Limb (tissue), 2 donors: Measurements from ENCODE around the gene IMPDH2.
A peak's percentile ranks its signal among the peaks of the same experiment; 100 is the strongest.
"Not testable (repeated sequence)": the region's sequence is repeated elsewhere in the genome, so short reads cannot be mapped to it uniquely, and the experiment has no call there.

Experiments
- DNase-seq, 2 donors: peaks; one replicate each; pipeline ENCODE4 v3.0.0-alpha.2; 2016; ENCODE audit errors: extremely low spot score in 2 of 2

The IMPDH2 gene

DNA sequence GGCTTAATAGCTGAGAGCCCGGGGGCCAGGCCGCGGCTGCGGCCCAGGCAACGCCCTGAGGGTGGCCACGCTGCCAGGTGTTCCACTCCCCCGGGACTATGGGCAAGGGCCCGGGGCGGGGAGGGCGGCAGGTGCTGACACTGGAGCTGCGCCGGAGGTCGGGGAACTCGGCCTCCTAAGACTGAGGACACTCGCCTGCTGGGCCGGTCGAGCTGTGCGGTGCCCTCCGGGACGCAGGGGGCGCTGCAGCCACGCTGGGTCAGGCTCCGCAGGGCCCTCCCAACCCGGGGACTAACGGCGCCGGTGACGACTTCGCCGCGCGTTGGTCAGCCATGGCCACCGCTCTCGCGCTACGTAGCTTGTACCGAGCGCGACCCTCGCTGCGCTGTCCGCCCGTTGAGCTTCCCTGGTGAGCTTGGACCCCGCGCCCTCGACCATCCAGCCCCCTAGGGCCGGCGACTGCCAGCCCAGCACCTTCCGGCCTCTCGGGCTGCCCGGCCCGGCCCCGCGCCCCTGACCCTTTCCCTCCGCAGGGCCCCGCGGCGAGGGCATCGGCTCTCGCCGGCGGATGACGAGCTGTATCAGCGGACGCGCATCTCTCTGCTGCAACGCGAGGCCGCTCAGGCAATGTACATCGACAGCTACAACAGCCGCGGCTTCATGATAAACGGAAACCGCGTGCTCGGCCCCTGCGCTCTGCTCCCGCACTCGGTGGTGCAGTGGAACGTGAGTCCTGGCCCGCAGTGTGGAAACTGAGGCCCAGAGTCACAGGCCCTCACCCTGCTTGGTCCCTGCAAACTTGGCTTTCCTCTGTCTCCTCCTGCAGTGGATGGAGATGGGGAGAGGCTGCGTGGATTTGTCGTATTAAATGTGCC lies 7.1 kb downstream of the IMPDH2 start, which contains the start of gene NDUFAF3:
Gene NDUFAF3 (plus strand): TSS at position 309 of the 875 bp plus-strand sequence. CDS start 24 bp downstream, at position 333.
- DNase-seq: peak; percentile 86 to 97

DNA sequence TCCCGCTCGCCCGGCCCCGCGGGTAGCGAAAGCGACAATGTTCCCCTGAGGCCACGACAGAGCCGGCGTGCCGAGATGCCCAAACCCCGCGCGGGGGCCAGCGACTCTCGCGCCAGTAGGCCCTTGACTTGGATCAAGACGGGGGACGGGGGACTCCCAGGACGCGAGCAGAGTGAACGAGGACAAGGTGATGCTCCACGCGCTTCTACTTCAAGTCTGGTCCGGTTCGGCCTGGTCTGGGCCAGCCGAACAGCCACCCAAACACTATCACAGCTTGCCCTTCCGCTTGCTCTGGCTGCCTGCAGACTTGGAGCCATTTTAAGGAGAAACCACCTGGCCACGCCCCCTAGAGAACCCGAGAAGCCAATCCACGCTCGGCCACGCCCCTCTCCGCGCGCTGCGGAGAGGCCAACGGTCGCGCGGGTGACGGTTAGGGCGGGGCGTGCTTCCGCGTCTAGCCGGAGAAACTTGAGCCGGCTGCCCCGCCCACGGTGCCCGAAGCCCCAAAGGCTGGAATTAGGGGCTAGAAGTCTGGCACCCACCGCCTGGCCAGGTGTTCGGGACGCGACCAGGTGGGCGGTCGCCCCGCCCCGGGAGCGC lies 7.9 kb downstream of the IMPDH2 start:
- peak; percentile 97 to 99 for DNase-seq

DNA sequence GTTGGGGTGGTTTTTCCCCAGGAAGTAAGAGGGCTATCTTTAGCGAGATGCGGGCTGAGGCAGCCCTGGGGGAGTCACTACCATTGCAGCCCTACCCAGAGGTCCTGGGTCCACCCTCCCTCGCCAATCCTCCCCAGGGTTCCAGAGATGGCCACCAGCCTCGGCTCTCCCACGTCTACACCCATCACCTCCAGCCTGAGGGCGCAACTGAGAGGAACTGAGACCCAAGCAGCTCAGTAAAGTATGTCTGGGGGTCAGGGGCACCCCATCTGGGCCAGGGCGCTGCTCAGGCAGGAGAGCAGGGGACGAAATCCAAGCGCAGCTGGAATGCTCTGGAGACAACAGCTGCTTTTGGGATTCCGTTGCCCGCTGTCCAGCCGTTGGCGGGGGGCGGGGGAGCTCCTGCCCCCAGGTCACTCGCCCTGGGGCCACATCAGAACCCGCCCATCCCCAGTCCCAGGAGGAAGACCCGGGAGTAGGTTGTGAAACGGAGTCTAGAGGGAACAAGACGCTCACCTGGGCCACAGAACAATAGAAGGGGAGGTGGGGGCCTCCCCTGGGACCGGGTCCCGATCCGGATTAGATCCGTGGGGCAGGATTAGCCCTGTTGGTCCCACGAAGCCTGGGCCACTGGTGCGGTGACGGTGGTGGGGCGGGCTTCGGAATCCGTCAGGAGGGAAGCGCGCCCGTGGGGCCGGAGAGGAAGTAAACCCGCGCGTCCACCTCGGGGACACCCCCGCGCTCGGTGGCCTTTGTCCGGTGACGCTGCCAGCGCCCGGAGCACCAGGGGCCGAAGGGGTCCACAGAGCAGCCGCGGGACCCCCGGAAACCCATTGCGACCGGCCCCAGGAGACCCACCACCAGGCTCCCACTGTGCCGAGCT lies 8.6 kb downstream of the IMPDH2 start:
- peak in 1 of 2 donors; percentile 64 for DNase-seq

DNA sequence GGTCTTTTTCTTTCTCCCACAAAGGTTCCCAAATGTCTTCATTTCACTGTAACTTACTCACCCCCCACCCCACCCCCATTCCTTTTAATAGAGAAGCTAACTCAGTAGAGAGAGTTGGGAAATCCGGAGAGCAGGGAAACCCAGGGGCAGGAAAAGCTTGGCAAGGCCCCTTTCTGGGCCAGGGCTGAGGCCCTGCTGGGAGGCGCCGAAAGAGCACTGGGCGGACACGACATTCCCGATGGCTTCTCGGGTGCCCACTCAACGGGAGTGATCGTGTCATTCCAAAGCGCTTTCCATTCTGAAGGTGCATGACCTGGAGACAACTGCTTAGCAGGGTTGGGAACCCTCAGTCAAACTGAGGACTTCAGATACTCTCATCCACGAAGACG lies 9.3 kb downstream of the IMPDH2 start:
- no peak for DNase-seq

DNA sequence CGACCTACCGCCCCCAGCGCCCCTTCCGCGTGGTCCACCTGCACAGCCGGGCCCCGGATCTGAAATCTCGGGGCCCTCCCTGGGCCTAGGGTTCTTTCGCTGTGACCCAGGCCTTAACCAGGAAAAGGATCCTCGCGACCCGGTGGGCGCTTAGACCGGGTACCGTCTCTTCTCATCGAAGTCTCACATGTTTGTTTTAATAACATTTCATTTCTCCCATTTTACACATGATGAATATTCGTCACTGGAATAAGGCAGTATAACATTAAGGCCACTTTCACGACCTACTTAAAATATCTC lies 10.5 kb downstream of the IMPDH2 start:
- no peak for DNase-seq

DNA sequence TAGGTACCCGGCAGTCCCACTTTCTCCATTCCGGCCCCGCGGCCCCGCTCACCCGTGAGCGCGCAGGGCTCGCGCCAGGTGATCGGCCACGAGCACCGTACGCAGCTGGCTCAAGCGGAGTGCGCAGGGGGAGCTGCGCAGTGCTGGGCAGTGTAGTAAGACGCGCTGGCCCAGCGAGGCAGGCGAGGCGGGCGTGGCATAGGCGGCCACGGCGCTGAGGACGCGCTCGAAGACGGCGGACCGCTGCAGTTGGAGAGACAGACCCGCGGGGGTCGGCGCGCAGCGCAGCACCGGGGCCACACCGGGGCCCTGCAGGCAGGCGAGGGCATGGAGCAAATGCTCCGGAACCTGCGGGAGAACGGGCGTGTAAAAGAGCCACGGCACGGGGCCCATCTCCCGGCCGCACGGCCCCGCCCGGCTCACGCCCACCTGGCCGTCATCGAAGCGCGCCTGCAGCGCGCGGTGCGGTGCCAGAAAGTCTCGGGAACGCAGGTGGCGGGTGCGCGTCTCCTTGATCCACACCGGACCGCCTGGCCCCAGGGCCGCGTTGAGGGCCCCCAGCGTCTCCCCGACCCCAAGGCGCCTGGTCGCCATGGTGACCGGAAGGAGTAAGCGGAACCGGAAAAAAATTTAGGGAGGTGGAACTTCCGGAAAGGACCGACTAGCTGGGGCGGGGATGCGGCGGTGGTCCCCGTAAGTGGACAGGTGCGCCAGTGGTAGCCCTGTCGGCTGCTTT lies 11.1 kb downstream of the IMPDH2 start, which contains the start of gene DALRD3:
Gene DALRD3 (minus strand): TSS at position 610 of the 736 bp plus-strand sequence. CDS start 16 bp downstream, at position 594.
- DNase-seq: peak; percentile 58 to 79

DNA sequence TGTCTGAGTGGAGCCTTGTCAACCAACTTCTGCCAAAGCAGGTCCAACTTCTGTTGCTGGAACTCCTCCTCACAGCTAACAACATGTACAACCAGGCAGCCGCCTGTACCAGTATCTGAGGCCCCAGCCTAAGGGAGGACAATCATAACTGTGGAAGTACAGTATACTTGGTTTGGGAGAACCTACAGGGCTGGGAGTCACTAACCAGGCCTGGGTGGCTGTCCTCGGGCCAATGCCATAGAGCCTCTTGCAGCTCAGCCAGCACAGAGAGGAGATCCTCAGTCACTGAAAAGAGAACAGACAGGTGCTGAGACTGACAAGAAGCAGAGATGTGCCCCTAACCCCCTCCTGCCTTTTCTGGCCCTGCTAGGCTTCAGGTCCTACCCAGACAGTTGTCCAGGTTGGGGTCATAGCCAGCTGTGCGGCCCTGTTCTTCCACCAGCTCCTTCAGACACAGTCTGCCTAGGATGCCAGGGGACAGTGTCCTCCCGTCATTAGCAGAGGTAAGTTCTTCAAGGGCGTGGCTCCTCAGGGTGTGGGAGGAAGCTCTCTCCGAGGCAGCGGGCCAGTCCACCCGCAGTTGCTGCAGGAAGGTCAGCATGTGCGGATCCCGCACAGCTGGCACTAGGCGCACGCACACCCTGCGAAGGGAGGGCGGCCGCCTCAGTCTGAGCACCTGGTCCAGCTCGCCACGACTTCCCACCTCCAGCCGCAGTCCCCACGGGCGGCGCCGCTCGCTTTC lies 11.8 kb downstream of the IMPDH2 start:
- DNase-seq: no peak

DNA sequence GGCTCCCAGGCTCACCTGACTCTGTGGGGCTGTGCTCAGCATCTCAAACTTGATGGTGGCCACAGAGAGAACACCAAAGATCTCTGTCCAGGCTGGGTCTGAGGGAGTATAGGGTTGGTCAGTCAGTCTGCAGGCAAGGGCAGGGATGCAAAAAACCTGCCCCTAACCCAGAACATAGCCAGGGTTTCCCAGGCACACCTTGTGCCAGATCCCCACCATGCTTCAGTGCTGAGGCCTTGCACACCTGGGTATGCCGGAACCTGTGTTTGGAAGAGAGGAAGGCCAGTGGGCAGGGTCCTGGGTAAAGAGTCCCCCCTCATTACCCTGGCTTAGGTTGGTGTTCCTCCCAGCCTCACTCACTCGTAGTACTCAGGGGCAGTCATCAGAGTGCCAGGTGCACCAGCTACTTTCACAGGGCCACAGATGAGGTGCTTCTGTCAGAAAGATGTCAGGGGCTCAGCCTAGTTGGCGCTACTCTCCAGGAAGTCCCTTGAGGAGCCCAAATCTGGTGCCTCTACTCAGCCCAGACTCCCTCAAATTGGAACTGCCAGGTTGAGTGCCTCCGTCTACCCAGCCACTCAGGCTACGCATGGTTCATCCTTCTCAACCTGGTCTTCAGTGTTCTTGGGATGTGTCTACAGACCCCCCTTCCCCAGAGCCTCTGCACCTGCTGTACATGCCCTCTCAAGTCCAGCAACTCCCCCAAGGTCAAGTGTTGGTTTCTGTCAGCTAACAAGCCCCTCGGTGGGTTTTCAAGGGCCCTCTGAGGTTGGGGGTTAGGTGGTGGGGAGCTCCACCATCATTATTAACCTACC lies 12.6 kb downstream of the IMPDH2 start:
- DNase-seq: no peak

DNA sequence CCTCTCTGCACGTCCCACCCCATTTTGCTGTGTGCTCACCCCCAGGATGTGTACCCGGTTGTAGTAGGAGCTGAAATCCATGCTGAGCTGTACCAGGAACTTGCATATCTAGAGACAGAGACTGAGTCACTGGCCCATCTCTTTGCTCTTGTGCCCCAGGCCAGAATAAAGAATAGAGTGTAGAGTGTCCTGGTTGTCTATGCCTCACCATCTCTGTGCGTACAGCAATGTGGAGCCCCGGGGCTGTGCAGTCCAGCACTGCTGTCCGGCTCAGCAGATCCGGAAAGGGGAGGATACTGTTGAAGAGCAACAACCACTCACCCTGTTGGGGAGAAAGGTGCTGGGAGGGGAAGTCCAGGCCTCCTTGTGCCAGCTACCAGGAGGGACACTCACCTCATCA lies 13.4 kb downstream of the IMPDH2 start:
- no peak for DNase-seq

DNA sequence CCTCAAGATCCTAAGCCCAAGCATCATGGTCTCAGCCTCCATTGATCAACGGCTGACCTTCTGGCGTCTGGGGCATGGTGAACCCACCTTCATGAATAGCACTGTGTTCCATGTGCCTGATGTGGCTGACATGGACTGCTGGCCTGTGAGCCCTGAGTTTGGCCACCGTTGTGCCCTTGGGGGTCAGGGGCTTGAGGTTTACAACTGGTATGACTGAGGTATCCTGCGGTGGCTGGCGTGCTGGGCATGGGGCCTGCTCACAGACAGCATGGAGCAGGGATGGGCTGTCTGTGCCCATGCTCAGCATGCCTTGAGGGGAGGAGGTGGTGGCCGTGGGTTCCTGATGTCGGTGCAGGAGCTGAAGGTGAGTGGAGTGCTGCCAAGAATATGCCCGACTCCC lies 14.1 kb downstream of the IMPDH2 start:
- no peak for DNase-seq

DNA sequence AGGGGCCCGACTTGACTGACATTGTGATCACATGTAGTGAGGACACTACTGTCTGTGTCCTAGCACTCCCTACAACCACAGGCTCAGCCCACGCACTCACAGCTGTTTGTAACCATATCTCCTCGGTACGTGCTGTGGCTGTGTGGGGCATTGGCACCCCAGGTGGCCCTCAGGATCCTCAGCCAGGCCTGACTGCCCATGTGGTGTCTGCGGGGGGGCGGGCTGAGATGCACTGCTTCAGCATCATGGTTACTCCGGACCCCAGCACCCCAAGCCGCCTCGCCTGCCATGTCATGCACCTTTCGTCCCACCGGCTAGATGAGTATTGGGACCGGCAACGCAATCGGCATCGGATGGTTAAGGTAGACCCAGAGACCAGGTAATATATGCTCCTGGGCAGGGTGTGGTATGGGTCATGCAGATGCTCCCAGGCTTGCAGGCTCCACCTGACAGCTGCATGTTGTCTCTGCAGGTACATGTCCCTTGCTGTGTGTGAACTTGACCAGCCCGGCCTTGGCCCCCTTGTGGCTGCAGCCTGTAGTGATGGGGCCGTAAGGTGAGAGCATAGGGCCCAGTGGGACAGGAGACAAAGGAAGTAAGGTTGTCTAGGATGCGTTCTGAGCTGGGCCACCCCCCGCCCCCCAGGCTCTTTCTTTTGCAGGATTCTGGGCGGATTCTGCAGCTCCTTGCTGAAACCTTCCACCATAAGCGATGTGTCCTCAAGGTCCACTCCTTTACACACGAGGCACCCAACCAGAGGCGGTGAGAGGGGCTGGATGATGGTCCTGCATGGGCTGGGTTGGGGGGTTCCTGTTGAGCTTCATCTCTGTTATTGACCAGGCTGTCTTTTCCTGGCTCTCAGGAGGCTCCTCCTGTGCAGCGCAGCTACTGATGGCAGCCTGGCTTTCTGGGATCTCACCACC lies 15.2 kb downstream of the IMPDH2 start:
- DNase-seq: no peak

DNA sequence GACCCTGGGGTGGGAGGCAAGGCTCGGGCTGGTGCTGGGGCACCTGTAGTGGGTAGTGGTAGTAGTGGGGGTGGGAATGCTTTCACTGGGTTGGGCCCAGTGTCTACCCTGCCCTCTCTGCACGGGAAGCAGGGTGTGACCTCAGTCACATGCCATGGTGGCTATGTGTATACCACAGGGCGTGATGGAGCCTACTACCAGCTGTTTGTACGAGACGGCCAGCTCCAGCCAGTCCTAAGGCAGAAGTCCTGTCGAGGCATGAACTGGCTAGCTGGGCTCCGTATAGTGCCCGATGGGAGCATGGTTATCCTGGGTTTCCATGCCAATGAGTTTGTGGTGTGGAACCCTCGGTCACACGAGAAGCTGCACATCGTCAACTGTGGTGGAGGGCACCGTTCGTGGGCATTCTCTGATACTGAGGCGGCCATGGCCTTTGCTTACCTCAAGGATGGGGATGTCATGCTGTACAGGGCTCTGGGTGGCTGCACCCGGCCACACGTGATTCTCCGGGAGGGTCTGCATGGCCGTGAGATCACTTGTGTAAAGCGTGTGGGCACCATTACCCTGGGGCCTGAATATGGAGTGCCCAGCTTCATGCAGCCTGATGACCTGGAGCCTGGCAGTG lies 16.0 kb downstream of the IMPDH2 start:
- DNase-seq: no peak

DNA sequence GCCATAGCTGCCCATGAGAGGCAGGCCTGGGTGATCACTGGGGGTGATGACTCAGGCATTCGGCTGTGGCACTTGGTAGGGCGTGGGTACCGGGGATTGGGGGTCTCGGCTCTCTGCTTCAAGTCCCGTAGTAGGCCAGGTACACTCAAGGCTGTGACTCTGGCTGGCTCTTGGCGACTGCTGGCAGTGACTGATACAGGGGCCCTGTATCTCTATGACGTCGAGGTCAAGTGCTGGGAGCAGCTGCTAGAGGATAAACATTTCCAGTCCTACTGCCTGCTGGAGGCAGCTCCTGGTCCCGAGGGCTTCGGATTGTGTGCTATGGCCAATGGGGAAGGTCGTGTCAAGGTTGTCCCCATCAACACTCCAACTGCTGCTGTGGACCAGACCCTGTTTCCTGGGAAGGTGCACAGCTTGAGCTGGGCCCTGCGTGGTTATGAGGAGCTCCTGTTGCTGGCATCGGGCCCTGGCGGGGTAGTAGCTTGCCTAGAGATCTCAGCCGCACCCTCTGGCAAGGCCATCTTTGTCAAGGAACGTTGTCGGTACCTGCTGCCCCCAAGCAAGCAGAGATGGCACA lies 16.7 kb downstream of the IMPDH2 start:
- no peak for DNase-seq

DNA sequence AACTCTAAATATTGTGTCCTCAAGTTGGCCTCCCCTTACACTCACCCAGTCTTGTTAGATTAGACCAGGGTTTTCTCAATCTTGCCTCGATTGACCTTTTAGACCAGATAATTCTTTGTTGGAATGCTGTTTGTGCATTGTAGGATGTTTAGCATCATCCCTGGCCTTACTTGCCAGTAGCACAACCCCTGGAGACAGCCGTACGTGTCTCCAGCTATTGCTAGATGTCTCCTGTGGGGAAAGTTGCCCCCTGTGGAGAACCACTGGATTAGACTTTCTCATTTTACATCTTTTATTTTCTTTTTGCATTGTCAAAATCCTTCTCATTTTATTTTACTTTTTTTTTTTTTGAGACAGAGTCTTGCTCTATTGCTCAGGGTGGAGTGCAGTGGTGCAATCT lies 19.8 kb downstream of the IMPDH2 start:
- DNase-seq: no peak

DNA sequence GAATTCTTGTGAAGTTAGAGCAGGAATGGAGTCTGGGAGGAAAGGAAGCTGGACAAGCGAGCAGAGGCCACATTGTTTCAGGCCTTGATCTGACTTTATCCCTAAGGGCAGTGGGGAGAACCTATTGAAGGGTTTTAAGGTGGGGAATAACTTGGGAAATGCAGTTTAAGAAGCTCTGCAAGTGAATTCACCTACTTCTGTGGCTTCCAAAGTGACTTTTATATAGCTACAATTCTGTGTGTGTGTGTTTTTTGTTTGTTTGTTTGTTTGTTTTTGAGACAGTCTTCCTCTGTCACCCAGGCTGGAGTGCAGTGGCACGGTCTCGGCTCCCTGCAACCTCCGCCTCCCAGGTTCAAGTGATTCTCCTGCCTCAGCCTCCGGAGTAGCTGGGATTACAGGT lies 20.6 kb downstream of the IMPDH2 start:
- DNase-seq: not testable (repeated sequence)

DNA sequence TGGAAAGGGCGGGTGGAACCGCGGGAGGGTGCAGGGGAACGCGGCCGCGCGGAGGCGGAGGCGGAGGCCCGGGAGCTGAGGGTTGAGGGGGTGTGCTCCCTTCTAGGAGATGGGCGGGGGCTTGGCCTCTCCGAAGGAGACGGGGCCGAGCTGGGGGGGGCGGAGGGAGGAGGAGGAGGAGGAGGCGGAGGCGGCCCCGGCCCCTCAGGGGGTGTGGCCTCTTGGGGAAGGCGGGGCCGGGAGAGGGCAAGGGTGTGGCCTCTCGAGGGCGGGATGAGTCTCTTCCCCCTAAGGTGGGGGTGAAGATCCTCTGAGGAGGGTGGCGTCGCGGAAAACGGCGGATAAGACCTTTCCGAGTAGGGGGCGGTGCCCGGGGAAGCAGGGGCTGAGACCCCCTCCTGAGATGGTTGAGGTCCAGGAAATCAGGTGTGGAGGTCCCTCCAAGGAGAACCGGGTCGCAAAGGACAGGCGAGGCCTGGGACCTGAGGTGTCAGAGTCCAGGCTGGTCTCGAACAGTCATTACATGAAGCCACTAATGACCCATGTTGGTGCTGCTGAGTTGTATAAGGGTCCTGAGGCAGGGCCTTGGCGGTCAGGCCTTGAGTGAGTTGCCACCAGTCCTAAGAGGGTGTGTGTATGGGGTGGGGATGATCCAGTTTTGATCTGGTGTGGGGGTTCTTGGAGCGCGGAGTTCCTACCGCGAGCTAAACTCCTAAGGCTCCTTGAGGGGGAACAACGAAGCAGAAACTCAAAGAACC lies 21.2 kb downstream of the IMPDH2 start:
- peak; percentile 77 to 92 for DNase-seq
